ENCODE data around the gene SVOPL. TPM values are rescaled to one million over a fixed set of nuclear protein-coding genes. Genes with fewer than 3 reads are reported as not detected.

SVOPL gene
- total and polyA plus RNA-seq, 9 of the 15 experiments (the other 6 are each of a cell fraction or from before 2014, with no cell fraction given): 0.13 to 0.42 (median 0.20) TPM; not detected in 6

- TF ChIP-seq, protein P1, sequence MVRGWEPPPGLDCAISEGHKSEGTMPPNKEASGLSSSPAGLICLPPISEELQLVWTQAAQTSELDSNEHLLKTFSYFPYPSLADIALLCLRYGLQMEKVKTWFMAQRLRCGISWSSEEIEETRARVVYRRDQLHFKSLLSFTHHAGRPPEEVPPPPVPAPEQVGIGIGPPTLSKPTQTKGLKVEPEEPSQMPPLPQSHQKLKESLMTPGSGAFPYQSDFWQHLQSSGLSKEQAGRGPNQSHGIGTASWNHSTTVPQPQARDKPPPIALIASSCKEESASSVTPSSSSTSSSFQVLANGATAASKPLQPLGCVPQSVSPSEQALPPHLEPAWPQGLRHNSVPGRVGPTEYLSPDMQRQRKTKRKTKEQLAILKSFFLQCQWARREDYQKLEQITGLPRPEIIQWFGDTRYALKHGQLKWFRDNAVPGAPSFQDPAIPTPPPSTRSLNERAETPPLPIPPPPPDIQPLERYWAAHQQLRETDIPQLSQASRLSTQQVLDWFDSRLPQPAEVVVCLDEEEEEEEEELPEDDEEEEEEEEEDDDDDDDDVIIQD (CRISPR knock-in tag; IDR thresholded peaks at IDR 0.05): no peak
- TF ChIP-seq CREB3L1 (IDR thresholded peaks at IDR 0.05; ENCODE audit: borderline replicate concordance, low read depth) (no peak), FOXK2 (conservative IDR thresholded peaks at IDR 0.05 in 1 of 2, IDR thresholded peaks at IDR 0.05 in 1 of 2; ENCODE audit: low read depth in 2 of 2) (peak in 1 of 2 experiments; percentile 26; a peak in 1 of 4 replicates), COPS2 (conservative IDR thresholded peaks at IDR 0.05) (no peak), SREBF1 (IDR thresholded peaks at IDR 0.05; ENCODE audit: borderline replicate concordance, low read depth, low read length) (0 out of 2 replicates have a peak, but pooled peaks have one; percentile 14), CREB3 (tag; conservative IDR thresholded peaks at IDR 0.05; ENCODE audit: low read depth) (no peak), ZKSCAN8 (CRISPR knock-in tag; IDR thresholded peaks at IDR 0.05) (0 out of 2 replicates have a peak, but pooled peaks have one; percentile 31), SMC3 (conservative IDR thresholded peaks at IDR 0.05; ENCODE audit: insufficient read depth, low read depth, low read length) (peak; percentile 96), TBP (optimal IDR thresholded peaks at IDR 0.05; ENCODE audit: low read depth, low read length) (peak; percentile 13), AFF4 (CRISPR knock-in tag; IDR thresholded peaks at IDR 0.05) (0 out of 2 replicates have a peak, but pooled peaks have one; percentile 32)
- TF ChIP-seq, protein P2, sequence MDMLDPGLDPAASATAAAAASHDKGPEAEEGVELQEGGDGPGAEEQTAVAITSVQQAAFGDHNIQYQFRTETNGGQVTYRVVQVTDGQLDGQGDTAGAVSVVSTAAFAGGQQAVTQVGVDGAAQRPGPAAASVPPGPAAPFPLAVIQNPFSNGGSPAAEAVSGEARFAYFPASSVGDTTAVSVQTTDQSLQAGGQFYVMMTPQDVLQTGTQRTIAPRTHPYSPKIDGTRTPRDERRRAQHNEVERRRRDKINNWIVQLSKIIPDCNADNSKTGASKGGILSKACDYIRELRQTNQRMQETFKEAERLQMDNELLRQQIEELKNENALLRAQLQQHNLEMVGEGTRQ (CRISPR knock-in tag; IDR thresholded peaks at IDR 0.05): no peak
- TF ChIP-seq, protein P3, sequence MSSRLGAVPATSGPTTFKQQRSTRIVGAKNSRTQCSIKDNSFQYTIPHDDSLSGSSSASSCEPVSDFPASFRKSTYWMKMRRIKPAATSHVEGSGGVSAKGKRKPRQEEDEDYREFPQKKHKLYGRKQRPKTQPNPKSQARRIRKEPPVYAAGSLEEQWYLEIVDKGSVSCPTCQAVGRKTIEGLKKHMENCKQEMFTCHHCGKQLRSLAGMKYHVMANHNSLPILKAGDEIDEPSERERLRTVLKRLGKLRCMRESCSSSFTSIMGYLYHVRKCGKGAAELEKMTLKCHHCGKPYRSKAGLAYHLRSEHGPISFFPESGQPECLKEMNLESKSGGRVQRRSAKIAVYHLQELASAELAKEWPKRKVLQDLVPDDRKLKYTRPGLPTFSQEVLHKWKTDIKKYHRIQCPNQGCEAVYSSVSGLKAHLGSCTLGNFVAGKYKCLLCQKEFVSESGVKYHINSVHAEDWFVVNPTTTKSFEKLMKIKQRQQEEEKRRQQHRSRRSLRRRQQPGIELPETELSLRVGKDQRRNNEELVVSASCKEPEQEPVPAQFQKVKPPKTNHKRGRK (tag; IDR thresholded peaks at IDR 0.05): peak; percentile 35; the same call in 1 of the 2 replicates
These were observed 37.6 kb upstream of the SVOPL start (continued) for GRCh38 chr7:138738551-138739335.

Data from K562 (cell line).